Mammary epithelial cell (primary cell): Measurements from ENCODE around the gene ACP1.

Experiments
- CTCF ChIP-seq, 2 donors: IDR thresholded peaks in 1 of 2; conservative IDR thresholded peaks in 1 of 2; 2 replicates each; pipeline ENCODE4 v1.5.1; 2011 to 2012; ENCODE audit warnings: inconsistent platforms in 2 of 2, low read length in 2 of 2, mild to moderate bottlenecking in 2 of 2, control low read depth in 1 of 2, low read depth in 1 of 2; ENCODE audit not compliant: insufficient read depth in 1 of 2; ENCODE audit errors: extremely low read depth in 1 of 2
- EZH2 ChIP-seq: IDR thresholded peaks from 2 replicates; pipeline ENCODE4 v1.6.1; 2012; ENCODE audit warnings: low read length, inconsistent platforms, borderline replicate concordance

GRCh38 chr2:279366-279765 lies 14.6 kb downstream of the ACP1 start:
- TF ChIP-seq CTCF (conservative IDR thresholded peaks at IDR 0.05 in 1 of 2, IDR thresholded peaks at IDR 0.05 in 1 of 2; ENCODE audit: extremely low read depth in 1 of 2, insufficient read depth in 1 of 2, low read depth in 1 of 2, low read length in 2 of 2) (no peak), EZH2 (no peak)
